ENCODE results near the gene FOXP4.

Gene FOXP4

GRCh38 chr6:41519745-41520699, 26.2 kb upstream of the FOXP4 start:
- DNase-seq (ENCODE audit: low spot score): no peak

DNA sequence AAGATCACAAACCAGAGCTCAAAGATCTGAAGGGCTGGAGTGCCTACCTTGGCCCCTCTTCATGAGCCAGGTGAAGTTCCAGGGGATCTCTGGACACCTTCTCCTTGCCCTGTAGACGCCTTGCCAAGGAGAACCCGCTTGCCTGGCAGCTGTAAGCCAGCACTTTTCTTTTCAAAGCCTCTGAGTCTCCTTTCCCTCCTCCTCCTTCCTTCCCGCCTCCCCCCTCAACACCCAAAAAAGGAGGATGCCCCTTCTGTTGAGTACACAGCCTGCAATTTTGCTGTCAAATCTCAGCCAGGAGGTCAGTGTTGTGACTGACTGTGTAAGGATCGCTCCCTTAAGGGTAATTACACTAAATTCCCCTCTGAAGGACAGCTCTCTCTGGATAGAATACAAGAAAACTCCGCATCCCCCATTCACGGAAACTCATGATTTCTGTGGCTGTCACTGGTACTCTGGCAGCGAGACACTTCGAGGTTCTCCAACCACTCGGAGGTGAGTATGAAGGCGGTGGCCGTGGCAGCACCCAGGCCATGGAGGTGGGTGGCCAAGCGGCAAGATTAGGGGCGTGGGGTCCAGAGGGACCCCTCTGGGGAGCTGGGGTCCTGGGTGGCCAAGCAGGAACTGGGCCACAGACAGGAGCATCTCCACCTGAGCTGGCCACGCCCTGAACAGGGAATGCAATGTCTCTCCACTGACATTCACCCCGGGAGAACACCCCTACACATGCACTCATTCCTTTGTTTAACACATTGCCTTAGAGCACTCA, 23.2 kb upstream of the FOXP4 start:
- DNase-seq (ENCODE audit: low spot score): no peak

DNA sequence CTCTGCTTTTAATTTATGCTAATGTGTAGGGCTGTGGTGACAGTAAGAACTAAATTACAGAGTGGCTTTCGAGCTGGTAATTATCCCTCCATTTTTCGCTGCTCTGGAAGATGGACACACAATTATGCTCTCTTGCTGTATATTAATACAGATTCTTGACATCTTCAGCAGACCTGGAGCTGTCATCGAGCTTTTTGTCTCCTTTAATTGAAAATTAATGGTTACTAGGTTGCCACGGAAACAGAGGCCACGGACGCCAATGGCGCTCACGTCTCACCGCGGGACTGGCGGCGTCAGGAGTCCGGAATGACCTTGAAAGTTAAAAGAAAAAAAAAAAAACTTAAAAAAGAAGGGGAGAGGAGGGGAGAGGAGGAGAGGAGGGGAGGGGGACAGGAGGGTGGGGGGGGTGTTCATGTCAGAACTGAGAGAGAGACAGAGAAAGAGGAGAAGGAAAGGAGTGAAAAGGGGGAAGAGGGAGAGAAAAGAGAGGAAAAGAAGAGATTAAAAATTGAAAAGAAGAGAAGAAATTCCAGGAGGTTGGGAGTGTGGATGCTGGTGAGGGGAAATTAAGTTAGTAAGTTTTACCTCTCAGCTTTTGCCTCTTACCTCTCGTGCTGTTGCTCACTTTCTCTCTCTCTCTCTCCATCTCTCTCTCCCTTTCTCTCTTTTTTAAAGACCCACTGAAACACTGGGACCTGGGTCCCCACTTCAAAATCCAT, 22.1 kb upstream of the FOXP4 start:
- DNase-seq (ENCODE audit: low spot score): no peak

DNA sequence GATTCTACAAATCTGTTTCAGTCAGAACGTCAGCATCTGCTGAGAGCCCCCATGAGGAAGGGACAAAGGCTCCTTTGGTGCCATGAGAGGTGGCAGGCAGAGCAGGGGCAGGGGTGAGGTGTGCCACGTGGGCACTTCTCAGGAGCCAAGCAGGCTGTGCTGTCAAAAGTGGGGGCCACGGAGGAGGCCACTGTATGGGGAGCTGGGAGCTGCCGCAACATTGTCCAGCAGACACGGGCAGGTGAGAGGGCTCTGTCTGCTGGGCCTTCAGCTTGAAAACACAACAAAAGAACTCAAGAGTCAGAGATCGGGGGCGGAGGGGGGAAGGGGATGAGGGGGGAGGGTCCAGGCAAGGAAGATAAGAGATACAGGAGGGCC, 21.6 kb upstream of the FOXP4 start:
- no peak for DNase-seq (ENCODE audit: low spot score)

GRCh38 chr6:41527721-41528408, 18.3 kb upstream of the FOXP4 start:
- peak; percentile 50 for DNase-seq (ENCODE audit: low spot score)

DNA sequence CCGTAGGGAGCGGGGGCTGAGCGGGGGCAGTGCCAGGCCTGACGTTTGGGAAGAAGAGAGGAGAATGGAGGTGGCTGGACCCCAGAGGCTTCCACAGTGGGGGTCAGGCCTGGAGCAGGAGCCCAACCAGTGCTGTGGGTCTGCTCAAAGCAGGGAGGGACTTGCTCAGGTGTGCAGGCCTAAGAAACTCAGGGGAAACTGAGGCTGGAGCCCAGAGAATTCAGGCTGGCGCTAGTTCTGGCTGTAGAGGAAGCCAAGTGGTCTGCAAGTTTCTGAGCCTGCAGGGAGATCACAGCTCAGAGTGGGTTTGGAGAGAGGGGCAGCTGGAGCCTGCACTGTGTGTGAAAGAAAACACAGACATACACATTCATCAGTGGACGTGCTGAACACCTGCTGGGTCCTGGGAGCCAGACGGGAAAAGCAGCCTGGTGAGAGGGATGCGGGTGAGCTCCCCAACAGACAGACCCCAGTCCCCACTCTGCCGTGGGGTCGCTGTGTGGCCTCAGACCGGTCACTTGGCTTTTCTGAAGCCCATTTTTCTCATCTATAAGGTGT, 17.7 kb upstream of the FOXP4 start:
- DNase-seq (ENCODE audit: low spot score): no peak

DNA sequence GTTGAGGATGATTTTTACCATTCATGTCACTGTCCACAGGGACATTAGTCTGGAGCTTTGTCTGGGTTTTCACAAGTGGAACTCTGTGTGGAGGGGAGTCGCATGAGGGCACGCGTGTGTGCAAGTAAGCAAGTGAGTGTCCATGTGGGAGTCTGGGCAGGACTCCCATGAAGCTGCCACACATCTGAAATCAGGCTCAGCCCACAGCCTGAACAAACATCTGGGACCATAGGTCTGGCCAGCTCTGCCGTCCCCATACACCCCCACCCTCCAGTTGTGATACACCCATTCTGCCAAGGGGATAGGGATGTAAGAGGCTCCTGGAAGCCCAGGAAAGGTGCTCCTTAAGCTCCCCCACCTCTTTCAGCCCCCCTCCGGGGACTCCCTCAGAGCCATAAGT, 17.1 kb upstream of the FOXP4 start:
- no peak for DNase-seq (ENCODE audit: low spot score)

GRCh38 chr6:41529970-41530369, 16.2 kb upstream of the FOXP4 start:
- no peak for DNase-seq (ENCODE audit: low spot score)

GRCh38 chr6:41530476-41530875, 15.7 kb upstream of the FOXP4 start:
- DNase-seq (ENCODE audit: low spot score): no peak

- no peak for DNase-seq (ENCODE audit: low spot score)
Measured at GRCh38 chr6:41531016-41531415, 15.2 kb upstream of the FOXP4 start.

DNA sequence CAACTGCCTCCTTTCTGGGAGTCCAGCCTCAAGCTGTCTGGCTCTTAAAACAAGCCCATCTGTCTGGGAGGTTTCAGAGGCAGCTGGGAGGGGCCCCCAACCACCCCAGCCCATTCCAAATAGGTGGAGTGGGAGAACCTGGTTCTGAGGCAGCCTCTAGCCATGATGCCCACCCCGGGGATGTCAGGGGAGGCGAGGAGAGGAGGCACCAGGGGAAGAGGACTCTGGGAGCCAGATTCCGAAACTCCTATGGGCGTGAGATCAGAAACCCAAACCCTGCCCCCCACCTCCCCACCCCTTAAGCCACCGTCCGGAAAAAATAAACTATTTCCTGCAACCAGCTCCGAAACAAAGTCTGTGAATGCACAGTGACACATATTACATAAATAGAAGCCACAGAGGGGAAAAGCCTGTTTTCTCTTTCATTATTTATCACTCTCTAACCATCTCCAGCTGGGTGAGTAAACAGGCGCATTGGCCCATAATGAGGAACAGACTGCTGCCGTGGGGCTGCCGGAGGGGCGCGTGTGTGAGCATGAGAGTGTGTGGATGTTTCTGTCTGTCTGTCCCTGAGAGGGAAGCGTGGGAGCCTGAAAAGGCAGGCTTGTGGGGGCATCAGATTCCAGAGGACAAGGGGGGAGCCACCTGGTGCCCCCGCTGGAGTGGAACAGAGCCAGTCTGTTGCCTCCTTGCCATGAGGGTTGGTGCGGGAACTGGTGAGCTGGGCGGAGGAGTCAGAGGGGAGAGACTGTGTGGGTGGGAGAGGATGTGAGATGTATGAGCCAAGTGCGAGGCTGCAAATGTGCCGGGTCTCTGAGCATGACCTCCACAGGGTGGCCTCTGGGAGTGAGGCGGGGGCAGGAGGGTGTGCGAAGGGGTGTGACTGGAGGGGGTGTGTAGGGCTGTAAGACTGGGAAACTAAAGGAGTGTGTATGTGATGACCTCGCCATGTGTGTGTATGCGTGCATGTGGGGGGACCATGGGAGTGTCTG, 14.3 kb upstream of the FOXP4 start:
- no peak for DNase-seq (ENCODE audit: low spot score)

- DNase-seq (ENCODE audit: low spot score): no peak
Measured at GRCh38 chr6:41535766-41536165, 10.4 kb upstream of the FOXP4 start.

GRCh38 chr6:41536795-41537758, 9.1 kb upstream of the FOXP4 start:
- DNase-seq (ENCODE audit: low spot score): peak; percentile 46

DNA sequence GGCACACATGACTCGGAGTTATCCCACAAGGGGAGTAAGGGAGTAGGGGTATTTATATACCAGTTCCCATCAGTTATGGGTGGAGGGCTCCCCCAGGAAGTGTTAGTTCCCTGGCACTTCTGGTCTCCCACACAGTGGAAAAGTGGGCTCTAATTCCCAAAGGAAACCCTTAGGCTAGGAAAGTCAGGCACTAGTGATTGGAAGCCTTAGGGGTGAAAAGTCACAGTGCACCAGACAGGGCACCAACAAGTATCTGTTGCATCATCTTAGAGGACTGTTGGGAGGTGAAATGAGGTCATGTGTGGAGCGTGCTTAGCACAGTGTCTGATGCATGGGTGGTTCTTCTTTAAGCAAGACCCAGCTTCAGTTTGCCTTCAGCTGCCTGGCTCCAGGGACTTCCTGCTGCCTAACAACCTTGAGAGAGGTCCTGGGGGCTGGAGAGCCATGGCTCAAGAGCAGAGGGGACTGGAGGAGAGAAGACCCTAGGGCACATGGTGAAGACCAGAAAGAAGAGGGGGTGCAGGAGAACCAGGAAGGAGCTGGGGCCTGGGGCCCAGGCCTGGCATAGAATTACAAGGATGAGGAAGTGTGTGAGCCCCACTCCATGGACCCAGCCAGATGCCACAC, 7.5 kb upstream of the FOXP4 start:
- no peak for DNase-seq (ENCODE audit: low spot score)

DNA sequence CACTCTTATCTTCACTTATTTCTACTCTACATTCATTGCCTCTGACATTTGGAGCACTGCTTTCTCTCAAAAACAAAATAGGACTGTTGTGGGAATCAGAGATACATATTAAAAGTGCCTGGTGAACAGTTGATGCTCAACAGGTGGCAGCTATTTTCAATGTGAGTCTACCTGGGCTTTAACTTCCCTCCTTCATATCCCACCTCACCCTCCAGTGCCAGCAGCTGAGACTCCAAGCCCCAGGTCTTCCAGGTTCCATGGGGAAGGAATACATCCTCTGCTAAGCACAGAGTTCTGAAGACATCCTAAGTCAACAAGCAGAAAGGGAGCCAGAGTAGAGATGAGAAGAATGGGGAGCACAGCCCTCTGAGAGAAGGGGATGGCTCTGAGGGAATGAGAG, 7.0 kb upstream of the FOXP4 start:
- no peak for DNase-seq (ENCODE audit: low spot score)

GRCh38 chr6:41541364-41541763, 4.8 kb upstream of the FOXP4 start:
- no peak for DNase-seq (ENCODE audit: low spot score)

DNA sequence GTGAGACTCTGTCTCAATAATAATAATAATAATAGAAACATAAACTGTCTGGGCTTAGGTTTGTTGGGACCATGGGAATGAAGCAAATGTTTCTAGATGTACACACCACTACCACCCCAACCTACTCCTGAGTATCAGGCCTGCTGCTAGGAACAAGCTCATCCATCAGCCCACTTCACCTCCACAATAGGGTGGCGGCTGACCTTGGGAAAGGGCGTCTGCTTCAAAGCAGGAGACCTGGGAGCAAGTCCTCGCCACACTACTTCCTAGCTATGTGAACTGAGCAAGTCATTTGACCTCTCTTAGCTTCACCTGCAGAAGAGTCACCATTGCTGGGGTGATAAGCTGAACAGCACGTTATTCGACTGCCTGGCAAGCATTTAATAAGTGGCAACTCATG, 3.1 kb upstream of the FOXP4 start:
- no peak for DNase-seq (ENCODE audit: low spot score)

GRCh38 chr6:41545247-41545702, 906 bp upstream of the FOXP4 start:
- DNase-seq (ENCODE audit: low spot score): no peak

DNA sequence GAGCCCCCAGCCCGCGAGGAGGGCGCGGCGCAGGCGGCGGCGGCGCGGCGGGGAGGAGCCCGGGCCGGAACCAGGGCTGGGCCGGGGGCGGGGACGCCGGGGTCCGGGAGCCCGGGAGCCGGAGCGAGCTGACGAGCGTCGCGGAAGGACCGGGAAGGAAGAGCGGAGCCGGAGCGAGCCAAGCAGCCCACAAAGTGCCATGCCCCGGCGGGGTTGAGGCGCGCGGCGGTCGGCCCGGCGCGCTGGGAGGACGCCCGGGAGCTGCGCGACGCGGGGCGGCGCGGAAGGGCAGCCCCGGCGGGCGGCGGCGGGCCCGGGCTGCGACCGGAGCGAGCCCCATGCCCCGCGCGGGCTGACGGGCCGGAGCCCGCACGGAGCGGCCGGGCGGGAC, 289 bp downstream of the FOXP4 start:
- no peak for DNase-seq (ENCODE audit: low spot score)

All from iPS-NIHi11 (cell line).